Endothelial cell of umbilical vein (primary cell): ENCODE measurements around the gene NELFB. TPM values are rescaled to one million over a fixed set of nuclear protein-coding genes. Genes with fewer than 3 reads are reported as not detected.

Experiments
- BruUV-seq: library from RNA; stranded (reverse); fragments of 400-500 nt; replicated peaks from 2 replicates; lab custom pipeline; 2021; lab: Mats Ljungman, UMichigan
- CTCF ChIA-PET: fragments of 300-600, 350-600 bp; sonication (Branson Sonifier 250); formaldehyde crosslinking; loops from one replicate; lab custom pipeline; 2021; ENCODE audit warnings: antibody characterized with exemption, inconsistent platforms; lab: Charles Lee
- POLR2A ChIA-PET: fragments of 300-600, 350-600 bp; sonication (Branson Sonifier 250); formaldehyde crosslinking; loops from one replicate; lab custom pipeline; 2021; ENCODE audit warnings: antibody characterized with exemption, inconsistent platforms; lab: Charles Lee
- DNase-seq: peaks from one replicate; pipeline ENCODE4 v3.0.0-alpha.2; 2011; ENCODE audit warnings: low read depth, low spot score
- FAIRE-seq: peaks from 2 replicates; lab custom pipeline; 2011; peaks lifted over from hg19 to GRCh38; lab: Jason Lieb, UNC
- H2AFZ ChIP-seq: 2 replicates; pipeline ENCODE4 v1.6.0; 2012; ENCODE audit warnings: low read depth, low read length, control low read depth, inconsistent platforms
- H3K27ac ChIP-seq: 2 replicates; pipeline ENCODE4 v1.5.1; 2011; ENCODE audit warnings: low read depth, mild to moderate bottlenecking, control low read depth, low read length, moderate library complexity; ENCODE audit not compliant: insufficient read depth
- H3K27me3 ChIP-seq, 2 experiments: 2 replicates each; pipeline versions ENCODE4 v1.6.0 to v1.6.1; 2011; ENCODE audit warnings: low read length in 2 of 2, mixed read lengths in 1 of 2; ENCODE audit not compliant: control insufficient read depth in 2 of 2, insufficient read depth in 2 of 2
- H3K36me3 ChIP-seq, 2 experiments: 2 replicates in 1 of 2; 3 replicates in 1 of 2; pipeline ENCODE4 v1.5.1; 2011; ENCODE audit warnings: low read length in 2 of 2, mild to moderate bottlenecking in 1 of 2, moderate library complexity in 1 of 2; ENCODE audit not compliant: control insufficient read depth in 2 of 2, insufficient read depth in 2 of 2; ENCODE audit errors: extremely low read depth in 1 of 2
- H3K4me1 ChIP-seq: 3 replicates; pipeline ENCODE4 v1.5.1; 2011; ENCODE audit warnings: mild to moderate bottlenecking, low read length; ENCODE audit not compliant: control insufficient read depth, insufficient read depth; ENCODE audit errors: extremely low read depth
- H3K4me2 ChIP-seq: 2 replicates; pipeline ENCODE4 v1.6.1; 2011; ENCODE audit warnings: low read length, control low read depth, mixed read lengths; ENCODE audit not compliant: insufficient read depth
- H3K4me3 ChIP-seq, 3 experiments: fragments of 200-600 bp in 1 of 3; sonication (generic), shearing (Covaris generic) in 1 of 3; replicated peaks in 1 of 3; 2 replicates each; pipeline ENCODE4 v1.5.1; 2011 to 2016; ENCODE audit warnings: control low read depth in 3 of 3, low read length in 3 of 3, mild to moderate bottlenecking in 2 of 3, inconsistent platforms in 1 of 3, low read depth in 1 of 3, moderate library complexity in 1 of 3; ENCODE audit not compliant: insufficient read depth in 1 of 3
- H3K79me2 ChIP-seq: 2 replicates; pipeline ENCODE4 v1.6.0; 2012; ENCODE audit warnings: low read length, inconsistent platforms; ENCODE audit not compliant: control insufficient read depth, insufficient read depth
- H3K9ac ChIP-seq: replicated peaks from 2 replicates; pipeline ENCODE3; 2011; ENCODE audit warnings: low read length, control low read depth; ENCODE audit not compliant: insufficient read depth; ENCODE audit errors: extremely low read depth
- H3K9me1 ChIP-seq: replicated peaks from 3 replicates; pipeline ENCODE4 v1.6.0; 2011; ENCODE audit warnings: mild to moderate bottlenecking, low read length; ENCODE audit not compliant: control insufficient read depth, insufficient read depth; ENCODE audit errors: extremely low read depth
- H3K9me3 ChIP-seq: replicated peaks from 2 replicates; pipeline ENCODE4 v1.5.1; 2012; ENCODE audit warnings: low read length, inconsistent platforms; ENCODE audit not compliant: control insufficient read depth, insufficient read depth
- H4K20me1 ChIP-seq: replicated peaks from 2 replicates; pipeline ENCODE3; 2011; ENCODE audit warnings: mild to moderate bottlenecking, low read length; ENCODE audit not compliant: control insufficient read depth, insufficient read depth; ENCODE audit errors: extremely low read depth
- CTCF ChIP-seq, 2 donors: IDR thresholded peaks; 1 replicate in 1 of 2; 2 replicates in 1 of 2; pipeline ENCODE4 v1.5.1; 2011; ENCODE audit warnings: low read length in 2 of 2, mild to moderate bottlenecking in 2 of 2, moderate library complexity in 2 of 2, control low read depth in 1 of 2, inconsistent platforms in 1 of 2, low read depth in 1 of 2; ENCODE audit not compliant: insufficient read depth in 1 of 2; ENCODE audit errors: extremely low read depth in 1 of 2
- GATA2 ChIP-seq: IDR thresholded peaks from 2 replicates; pipeline ENCODE4 v1.7.0; 2011; ENCODE audit warnings: low read depth, mild to moderate bottlenecking, moderate library complexity, mixed read lengths, low read length; ENCODE audit not compliant: insufficient read length, insufficient read depth
- JUN ChIP-seq: IDR thresholded peaks from 2 replicates; pipeline ENCODE4 v1.6.1; 2011; ENCODE audit warnings: borderline replicate concordance, low read depth; ENCODE audit not compliant: insufficient read length, insufficient read depth
- MAX ChIP-seq: IDR thresholded peaks from 2 replicates; pipeline ENCODE4 v1.6.1; 2011; ENCODE audit not compliant: insufficient read depth, insufficient read length
- MYC ChIP-seq: IDR thresholded peaks from one replicate; pipeline ENCODE4 v1.6.1; 2011; ENCODE audit warnings: mild to moderate bottlenecking, low read depth, low read length
- POLR2AphosphoS5 ChIP-seq: IDR thresholded peaks from 2 replicates; pipeline ENCODE4 v1.6.1; 2012; ENCODE audit warnings: low read depth, mild to moderate bottlenecking, control low read depth, low read length, moderate library complexity; ENCODE audit not compliant: insufficient read depth
- dilution Hi-C: fragments of 300-500 bp; cut with MboI; formaldehyde crosslinking; loops from one replicate; pipeline ENCODE4 v1.15.0; 2019; ENCODE audit warnings: low sequenced_read_pairs; ENCODE audit not compliant: extremely low pct_ligation_motif_present
- intact Hi-C: fragments of 100-400 bp; cut with micrococcal nuclease; formaldehyde crosslinking; loops from one replicate; pipeline ENCODE4 v1.10.0; 2022
- polyA plus RNA-seq, 4 experiments: library from polyadenylated mRNA; depleted of rRNA in 3 of 4; stranded (reverse) in 3 of 4; unstranded in 1 of 4; fragments of >200 nt; gene quantifications; 2 replicates each; pipeline versions ENCODE4 v1.2.1 to v1.2.3, GENCODE V29; 2011 to 2012; ENCODE audit warnings: missing spikeins in 1 of 4
- total RNA-seq: library from RNA; stranded (reverse); gene quantifications from 2 replicates; pipeline ENCODE4 v1.2.3, GENCODE V29; 2021

NELFB gene
- total and polyA plus RNA-seq, 2 donors (not counting 3 experiments of a cell fraction or from before 2014, with no cell fraction given) = 62.3 to 76.1 TPM

GRCh38 chr9:137241490-137242268 lies 13.4 kb upstream of the NELFB start:
- BruUV-seq = TSS peak; percentile 46
- H3K4me1 ChIP-seq = peaks cover 13% of the 10 kb centered on the region
- H3K36me3 ChIP-seq = peaks cover 6 to 16% of the 10 kb centered on the region in 2 experiments
- POLR2A ChIA-PET = interaction anchor here (0.7 to 5.0 kb wide), 14 partner anchors 8 to 155 kb away, joined by 3 to 66 read pairs (median 5); partner anchors contain the start of genes MAN1B1, NELFB, RNF208 and STPG3
- H3K79me2 ChIP-seq = peaks cover 25% of the 10 kb centered on the region
- no peaks in the 10 kb centered on the region for H3K27me3 ChIP-seq
- H3K4me3 ChIP-seq = peak overlapping the region; percentile 70 to 73 (median 72)
- dilution Hi-C loops = no loop called here
- no peak overlapping the region for H2AFZ ChIP-seq
- DNase-seq (peak; percentile 18), FAIRE-seq (no peak)
- CTCF ChIA-PET = interaction anchor here (0.9 to 1.6 kb wide), 3 partner anchors 13 to 195 kb away, joined by 4 to 6 read pairs (median 4); partner anchors contain the start of gene NELFB
- H3K27ac ChIP-seq = peak overlapping the region; percentile 46
- no peaks in the 10 kb centered on the region for H4K20me1 ChIP-seq
- peak overlapping the region; percentile 85 for H3K4me2 ChIP-seq
- peak overlapping the region; percentile 66 for H3K9ac ChIP-seq
- intact Hi-C loops = loop anchor here (1.0 to 2.0 kb wide), 3 partner anchors 18 to 41 kb away; partner anchors contain the start of genes TOR4A and TPRN
- no peaks in the 10 kb centered on the region for H3K9me3 ChIP-seq
- TF ChIP-seq GATA2 (no peak), CTCF (IDR thresholded peaks at IDR 0.05; ENCODE audit: extremely low read depth in 1 of 2, insufficient read depth in 1 of 2, low read depth in 1 of 2, low read length in 2 of 2) (no peak), MAX (no peak), MYC (no peak), POLR2AphosphoS5 (no peak), JUN (no peak)
- H3K9me1 ChIP-seq = no peaks in the 10 kb centered on the region
